HG03439 (cell line): ENCODE measurements around the gene GOLGA8J.
"Not testable (repeated sequence)": the region's sequence is repeated elsewhere in the genome, so short reads cannot be mapped to it uniquely, and the experiment has no call there.

Source experiments
- ATAC-seq: cut with Tn5 transposase; IDR thresholded peaks from one replicate; pipeline ENCODE4 v1.9.1; 2021; ENCODE audit warnings: mild to moderate bottlenecking, moderate library complexity; ENCODE audit not compliant: unreplicated experiment

Gene GOLGA8J, protein sequence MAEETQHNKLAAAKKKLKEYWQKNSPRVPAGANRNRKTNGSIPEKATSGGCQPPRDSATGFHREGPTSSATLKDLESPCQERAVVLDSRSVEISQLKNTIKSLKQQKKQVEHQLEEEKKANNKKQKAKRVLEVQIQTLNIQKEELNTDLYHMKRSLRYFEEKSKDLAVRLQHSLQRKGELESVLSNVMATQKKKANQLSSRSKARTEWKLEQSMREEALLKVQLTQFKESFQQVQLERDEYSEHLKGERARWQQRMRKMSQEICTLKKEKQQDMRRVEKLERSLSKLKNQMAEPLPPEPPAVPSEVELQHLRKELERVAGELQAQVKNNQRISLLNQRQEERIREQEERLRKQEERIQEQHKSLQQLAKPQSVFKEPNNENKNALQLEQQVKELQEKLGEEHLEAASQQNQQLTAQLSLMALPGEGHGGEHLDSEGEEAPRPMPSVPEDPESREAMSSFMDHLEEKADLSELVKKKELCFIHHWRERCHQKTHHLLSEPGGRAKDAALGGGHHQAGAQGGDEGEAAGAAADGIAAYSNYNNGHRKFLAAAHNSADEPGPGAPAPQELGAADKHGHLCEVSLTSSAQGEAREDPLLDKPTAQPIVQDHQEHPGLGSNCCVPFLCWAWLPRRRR

DNA sequence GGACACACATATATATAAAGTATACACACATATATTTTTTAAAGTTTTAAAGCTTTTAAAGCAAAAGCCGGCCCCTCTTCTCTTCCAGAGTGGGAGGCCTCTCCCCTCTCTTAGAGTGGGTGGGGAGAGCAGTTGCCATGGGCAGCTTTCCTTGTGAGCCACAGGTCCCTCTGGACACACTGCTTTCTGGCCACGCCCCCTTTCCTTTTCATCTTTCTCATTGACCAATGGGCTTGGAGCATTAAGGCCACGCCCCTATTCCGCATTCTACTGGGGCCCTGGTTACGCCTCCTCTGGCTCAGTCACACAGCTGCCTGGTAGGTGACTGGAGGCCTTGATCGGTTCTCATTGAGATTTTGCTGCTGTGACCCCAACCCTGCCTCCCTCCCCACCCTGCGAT lies at the start of gene GOLGA8J:
Gene GOLGA8J (plus strand): TSS at position 301 of the 400 bp plus-strand sequence. CDS start 98 bp downstream, at position 399.
- ATAC-seq = not testable (repeated sequence)

DNA sequence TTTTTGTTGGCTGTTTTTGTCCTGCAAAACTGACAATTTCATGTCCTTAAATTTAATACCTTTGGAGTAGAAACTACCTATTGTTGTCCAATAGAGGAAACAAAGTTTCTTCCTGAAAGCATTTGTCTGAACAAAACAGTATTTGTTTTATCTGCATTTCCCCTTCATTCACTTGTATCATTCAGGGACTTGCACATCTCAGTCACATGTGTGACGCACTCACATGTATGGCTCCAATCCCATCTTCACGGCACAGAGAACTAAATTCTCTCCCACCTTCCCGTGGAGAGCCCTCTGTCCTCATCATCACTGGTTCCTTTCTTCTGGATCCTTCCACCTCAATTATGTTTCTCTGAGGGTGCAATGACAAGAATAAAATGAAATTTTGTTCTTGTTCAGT lies 49.5 kb upstream of the GOLGA8J start:
- no peak for ATAC-seq

DNA sequence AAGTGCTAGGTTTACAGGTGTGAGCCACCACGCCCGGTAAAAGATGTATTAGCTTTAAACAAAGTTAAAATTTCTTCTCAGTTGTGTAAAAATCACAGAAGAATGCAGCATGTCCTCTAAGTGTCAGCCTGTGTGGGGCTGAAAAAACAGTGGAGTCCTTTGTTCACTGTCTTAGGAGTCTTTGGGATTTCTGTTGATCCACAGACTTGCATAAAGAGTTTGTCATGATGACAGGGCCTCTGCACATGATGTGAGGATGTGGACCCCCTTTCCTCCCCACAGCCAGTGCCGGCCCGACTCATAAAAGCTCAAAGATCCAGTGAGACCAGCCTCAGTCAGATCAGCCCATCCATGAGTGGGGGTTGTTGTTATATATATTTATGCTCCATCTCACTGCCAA lies 49.0 kb upstream of the GOLGA8J start:
- ATAC-seq = no peak

DNA sequence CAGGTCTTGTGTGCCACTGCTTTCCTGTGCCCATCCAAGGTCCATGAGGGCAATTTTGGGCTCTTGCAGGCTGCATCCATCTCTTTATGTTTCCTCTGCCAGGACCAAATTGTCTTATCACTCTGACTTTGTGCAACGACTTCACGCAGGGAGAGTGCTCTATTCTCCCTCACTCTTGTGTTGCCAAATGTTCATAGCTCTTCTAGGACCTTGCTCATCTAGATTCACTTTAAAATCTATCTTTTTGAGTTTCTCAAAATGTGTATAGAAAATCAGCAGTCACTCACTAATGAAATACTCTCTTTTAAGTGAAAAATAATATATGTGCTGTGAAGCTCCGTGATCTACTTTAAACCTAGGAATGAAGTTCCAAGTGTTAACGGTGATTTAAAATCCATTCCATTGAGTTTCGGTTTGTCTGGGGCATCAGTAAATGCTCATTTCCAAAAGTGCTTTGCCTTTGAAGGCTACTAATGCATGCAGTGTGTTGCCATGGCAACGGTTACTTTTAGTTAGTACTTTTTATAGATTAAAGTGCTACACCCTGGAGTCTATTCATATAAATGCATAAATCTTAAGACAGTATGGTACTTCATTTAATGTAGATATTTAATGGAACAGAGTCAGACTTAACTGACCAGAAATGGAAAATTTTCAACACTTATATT lies 46.6 kb upstream of the GOLGA8J start:
- no peak for ATAC-seq

DNA sequence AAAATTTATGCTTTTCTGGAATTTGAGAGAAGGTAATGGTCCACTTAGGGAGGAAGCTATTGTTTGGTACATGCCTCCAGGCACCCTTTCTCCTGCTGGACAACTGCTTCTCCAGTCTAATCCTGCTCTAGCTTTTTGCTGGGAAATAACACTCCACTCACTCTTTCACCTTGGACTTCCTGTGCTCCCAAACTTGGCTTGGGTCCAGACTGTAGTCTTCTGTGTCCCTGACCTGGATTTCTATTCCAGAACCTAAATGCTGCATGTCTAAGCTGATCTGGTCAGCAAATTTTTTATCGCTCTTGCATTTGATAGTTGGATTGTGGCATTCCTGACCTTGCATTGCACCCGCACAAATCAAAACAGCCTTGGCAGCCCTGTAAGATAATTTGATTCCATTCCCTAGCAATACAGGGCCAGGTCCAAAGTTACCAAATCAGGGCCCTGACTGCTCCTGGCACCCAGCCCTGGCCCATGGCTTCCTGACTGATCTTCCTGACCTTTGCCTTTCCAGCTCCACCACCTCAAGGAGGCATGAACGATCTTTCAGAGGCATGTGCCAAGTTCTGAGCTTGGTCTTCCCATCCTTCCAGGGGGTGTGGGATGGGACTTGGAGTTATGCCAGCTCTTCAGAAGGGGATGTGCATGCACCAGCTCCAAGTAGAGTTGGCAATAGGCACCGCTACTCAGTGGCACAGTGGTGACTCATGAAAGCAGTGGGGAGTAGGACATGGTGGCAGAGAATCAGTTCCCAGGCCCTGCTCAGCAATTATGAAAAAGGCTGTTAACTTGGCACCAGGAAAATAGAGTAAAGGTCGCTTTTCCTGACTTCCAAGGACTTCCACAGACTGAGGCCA lies 43.9 kb upstream of the GOLGA8J start:
- no peak for ATAC-seq

DNA sequence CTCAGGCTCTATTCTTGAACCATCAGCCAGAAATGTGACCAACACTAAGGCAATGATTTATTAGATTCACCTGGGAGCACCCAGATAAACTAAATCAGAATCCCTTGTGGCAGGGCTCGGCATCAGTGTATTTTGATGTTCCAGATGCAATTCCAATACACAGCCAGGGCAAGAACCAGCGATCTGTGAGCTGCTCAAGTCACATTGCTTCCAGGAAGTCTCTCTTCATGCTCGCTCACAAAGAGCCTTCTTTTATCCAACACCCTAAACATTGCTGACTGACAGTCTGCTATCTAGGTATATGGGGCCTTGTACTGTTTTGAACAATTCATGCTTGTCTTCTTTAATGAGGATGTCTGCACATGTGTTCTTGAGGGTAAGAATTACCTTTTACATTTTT lies 40.9 kb upstream of the GOLGA8J start:
- ATAC-seq = no peak

DNA sequence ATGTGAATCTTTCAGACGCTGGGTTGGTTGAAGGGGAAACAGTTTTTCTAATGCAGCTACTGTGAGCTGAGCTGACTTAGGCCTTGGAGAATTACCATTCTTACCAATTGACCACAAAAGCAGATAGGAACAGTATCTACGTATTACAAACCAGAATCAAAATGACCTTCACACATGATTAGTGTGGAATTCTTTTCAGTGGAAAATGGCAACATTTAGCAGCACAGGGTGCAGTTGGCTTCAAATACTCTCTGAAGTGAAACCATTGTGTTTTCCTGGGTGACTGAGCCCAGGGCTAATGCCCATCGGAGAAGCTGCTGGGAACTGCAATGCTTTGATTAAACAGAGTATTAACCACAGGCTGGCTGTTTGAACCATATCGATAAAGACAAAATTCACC lies 40.2 kb upstream of the GOLGA8J start:
- ATAC-seq = no peak

DNA sequence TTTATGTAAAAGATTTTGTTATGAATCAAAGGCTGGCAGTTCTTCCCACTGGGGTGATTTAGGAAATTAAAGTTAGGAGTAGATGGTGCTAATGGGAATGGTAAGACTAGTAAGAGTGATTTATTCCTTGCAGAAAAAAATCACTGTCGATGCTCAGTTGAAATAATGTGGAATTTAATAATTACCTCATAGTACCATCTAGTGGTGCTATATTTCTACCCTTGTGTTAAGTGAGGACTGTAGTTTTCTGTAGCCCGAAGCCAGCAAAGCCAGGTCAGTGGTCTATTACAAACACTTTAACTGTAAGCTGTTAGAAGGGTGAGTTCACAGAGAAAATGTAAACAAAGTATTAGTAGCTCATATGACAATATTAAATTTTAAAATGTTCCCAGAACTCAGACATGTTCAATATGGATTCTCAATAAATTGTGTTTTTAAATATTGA lies 39.5 kb upstream of the GOLGA8J start:
- no peak for ATAC-seq

DNA sequence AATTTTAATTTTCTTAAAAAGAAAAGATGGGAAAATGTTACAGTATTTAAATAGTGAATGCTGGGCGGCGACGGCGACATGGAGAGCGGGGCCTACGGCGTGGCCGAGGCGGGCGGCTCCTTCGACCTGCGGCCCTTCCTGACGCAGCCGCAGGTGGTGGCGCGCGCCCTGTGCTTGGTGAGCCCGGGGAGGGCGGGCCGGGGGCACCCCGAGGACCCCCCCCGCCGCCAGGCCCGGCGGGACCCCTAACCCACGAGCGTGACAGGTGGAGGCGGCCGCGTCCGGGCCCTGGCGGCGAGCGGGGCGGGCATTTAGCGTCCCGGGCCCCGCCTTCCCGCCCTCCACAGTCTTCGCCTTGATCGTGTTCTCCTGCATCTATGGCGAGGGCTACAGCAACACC lies 38.4 kb upstream of the GOLGA8J start:
- no peak for ATAC-seq

DNA sequence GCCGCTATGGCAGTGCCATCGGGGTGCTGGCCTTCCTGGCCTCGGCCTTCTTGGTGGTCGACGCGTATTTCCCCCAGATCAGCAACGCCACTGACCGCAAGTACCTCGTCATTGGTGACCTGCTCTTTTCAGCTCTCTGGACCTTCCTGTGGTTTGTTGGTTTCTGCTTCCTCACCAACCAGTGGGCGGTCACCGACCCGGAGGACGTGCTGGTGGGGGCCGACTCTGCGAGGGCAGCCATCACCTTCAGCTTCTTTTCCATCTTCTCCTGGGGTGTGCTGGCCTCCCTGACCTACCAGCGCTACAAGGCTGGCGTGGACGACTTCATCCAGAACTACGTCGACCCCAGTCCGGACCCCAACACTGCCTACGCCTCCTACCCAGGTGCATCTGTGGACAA lies 37.9 kb upstream of the GOLGA8J start:
- not testable (repeated sequence) for ATAC-seq

DNA sequence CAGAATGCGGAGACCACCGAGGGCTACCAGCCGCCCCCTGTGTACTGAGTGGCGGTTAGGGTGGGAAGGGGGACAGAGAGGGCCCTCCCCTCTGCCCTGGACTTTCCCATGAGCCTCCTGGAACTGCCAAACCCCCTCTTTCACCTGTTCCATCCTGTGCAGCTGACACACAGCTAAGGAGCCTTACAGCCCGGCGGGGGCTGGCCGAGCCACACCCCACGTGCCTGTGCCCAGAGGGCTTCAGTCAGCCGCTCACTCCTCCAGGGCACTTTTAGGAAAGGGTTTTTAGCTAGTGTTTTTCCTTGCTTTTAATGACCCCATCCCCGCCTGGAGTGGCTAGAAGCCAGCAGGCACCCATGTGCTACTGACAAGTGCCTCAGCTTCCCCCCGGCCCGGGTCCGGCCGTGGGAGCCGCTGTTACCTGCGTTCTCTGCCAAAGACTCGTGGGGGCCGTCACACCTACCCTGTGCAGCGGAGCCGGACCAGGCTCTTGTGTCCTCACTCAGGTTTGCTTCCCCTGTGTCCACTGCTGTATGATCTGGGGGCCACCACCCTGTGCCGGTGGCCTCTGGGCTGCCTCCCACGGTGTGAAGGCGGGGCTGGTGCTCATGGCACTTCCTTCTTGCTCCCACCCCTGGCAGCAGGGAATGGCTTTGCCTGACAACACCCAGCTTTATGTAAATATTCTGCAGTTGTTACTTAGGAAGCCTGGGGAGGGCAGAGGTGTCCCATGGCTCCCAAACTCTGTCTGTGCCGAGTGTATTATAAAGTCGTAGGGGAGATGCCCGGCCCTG lies 37.3 kb upstream of the GOLGA8J start:
- ATAC-seq = not testable (repeated sequence)

DNA sequence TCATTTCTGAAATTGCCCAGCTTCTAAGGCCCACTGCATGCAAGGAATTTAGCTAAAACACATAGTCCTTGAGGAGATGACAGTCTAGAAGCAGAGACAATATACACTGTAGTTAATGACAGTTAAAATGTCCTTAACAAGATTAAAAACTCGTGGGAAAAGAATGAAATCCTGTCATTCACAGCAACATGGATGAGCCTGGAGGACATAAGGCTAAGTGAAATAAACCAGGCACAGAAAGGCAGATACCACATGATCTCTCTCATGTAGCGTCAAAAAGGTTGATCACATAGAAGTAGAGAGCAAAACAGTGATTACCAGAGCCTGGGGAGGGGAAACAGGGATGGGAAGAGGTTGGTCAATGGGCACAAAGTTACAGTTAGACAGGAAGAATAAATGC lies 36.3 kb upstream of the GOLGA8J start:
- no peak for ATAC-seq

DNA sequence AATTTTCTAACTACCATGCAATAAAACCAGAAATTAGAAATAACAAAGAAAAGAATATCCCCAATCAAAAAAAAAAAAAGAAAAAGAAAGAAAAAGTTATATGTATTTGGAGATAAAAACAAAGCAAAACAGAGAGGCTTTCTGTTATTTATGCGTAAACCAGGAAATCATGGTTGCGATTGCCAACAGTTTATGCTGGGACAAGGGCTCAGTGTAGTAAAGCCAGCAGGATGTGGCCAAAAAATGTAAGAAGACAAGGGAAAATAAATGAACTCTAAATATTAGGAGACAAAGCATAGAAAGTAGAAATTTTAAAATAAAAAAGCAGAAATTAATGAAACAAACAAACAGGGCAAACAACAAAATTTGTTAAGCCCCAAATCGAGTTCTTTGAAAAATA lies 27.2 kb upstream of the GOLGA8J start:
- no peak for ATAC-seq

DNA sequence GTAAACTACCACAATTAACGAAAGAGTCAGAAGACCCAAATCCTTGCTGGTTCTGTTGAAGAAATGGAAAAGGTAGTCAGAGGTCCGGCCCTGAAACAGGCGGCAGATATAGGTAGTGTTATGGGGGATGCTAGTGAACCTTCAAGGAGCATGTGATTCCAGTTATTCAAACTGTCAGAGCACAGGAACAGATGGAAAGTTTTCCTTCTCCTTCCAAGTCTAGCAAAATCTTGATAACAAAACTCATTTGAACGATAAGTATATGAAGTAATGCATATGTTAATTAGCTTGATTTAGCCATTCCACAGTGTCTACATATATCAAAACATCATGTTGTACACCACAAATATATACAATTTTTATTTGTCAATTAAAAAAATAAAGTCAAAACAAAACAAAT lies 26.6 kb upstream of the GOLGA8J start:
- no peak for ATAC-seq

DNA sequence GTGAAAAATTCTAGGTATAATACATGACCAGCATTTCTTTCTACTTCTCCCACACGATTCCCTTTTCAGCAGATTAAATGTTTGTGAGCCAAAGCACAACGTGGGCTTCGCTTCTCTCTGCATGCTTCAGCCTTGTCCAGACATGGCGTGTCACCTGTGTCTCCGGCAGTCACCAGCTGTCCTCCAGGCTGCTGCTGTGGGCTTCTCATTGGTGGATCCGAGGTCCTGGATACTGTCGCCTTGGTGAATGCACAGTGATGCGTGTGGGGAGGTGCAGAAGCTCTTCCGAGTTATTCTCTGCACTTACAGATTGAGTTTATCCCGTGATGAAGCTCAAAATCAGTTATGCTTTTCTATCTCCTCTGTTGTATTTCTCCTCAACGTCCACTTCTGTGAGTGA lies 23.0 kb upstream of the GOLGA8J start:
- no peak for ATAC-seq

DNA sequence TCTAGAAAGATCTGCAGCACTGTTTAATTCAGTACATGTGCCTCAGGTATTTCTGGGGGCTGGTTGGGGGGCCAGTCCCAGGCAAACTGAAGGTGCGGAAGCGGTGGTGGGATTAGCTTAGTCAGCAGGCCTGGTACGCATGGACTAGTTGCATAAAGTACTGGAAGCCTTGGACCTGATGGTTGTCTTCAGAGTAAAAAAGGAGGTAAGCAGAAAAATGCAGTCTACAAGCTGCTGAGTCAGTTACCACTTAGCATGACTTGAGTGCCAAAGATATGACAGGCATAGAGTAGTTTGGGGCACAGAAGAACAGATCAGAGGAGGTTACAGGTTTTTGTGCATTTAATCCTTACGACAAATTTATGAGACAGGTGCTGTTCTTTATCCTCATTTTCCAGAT lies 19.9 kb upstream of the GOLGA8J start:
- no peak for ATAC-seq

DNA sequence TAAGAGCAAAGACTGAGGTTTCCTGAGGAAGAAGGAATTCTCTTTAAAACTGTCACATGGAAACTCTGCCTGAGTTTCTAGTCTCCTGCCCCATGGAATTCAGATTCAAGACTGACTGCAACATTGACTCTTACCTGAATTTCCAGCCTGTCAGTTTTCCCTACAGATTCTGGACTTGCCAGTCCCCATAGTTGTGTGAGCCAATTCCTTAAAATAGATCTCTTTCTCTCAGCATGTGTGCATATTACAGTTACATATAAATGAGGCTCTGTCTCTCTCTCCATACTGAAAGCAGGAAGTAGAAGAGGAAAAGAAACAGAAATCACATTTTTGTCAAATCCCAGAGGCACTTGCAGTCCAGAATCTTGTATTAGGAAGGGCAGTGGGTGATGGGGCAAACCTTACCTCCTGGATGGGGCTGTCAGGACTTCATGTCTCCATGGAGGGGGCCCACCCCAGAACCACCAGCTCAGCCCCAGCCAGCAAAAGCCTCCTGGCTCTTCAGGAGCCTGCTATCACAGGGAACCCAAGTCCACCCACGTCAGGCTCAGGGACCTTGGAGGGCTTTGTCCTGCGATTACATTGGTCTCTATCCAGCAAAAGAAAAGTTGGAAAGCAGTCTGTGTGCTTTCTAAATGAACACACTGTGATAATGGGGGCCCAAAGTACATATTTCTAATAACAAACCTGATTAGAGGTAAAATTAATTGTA lies 18.8 kb upstream of the GOLGA8J start:
- no peak for ATAC-seq

DNA sequence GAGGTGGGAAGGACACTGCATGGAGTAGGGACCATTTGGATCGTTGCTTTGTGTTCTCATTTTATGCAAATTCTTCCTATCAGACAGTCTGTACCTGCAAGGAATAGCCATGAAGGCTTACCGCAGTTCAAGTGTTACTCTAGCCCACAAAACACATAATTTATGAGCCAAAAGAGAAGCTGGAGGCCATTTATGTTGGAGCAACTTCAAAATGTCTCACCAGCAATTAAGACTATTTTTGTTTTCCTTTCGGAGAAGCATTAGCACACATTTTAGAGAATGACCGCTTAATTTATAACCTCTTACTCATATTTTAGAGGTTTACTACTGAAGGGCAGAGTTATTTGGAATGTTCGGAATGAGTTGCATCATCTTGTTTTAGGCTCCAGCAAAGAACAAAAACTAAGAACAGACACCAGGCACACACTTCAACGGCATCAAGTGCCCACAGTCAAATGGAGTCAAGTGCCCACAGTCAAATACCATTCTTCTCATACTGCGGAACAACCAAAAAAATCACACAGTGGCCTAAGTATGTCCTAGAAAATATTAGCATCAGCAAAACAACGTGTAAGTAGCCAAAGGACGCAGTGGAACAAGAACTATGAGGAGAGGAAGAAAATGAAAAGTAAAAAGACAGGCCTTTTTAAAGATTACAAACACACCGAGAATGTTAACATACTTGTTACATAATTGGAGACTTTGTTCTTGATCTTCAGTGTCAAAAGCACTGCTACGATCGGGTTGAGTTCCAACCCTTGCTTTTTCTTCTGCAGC lies 17.5 kb upstream of the GOLGA8J start:
- no peak for ATAC-seq

DNA sequence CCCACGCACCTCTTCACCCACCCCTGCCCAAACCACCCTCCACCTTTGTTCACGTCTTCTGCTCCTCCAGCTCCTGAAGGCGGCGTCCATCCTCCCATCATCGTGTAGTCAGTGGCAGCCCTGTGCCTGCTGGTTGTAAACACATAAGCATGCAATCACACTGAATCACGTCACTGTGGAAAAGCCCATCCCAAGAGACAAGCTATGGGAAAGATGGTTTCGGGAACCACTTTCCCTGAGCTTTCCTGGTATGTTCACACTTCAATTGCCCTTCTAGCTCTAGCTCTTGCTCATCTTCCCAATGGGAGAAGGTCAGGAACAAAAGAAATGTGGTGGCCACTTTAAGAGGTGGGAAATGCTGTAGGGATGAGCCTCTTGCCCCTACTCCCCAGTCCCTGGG lies 14.4 kb upstream of the GOLGA8J start:
- ATAC-seq = no peak
